WTC11 (cell line): Measurements from ENCODE around the gene INPP5K. TPM values are rescaled to one million over a fixed set of nuclear protein-coding genes. Genes with fewer than 3 reads are reported as not detected.
A peak's percentile ranks its signal among the peaks of the same experiment; 100 is the strongest.

Experiments
- ATAC-seq: fragments of 200-7000 bp; cut with Tn5 transposase; 2 replicates; pipeline ENCODE4 v1.10.0; 2021; ENCODE audit warnings: mild to moderate bottlenecking, moderate library complexity
- CTCF ChIA-PET: fragments of 300-600 bp; sonication (Branson Sonifier 250); formaldehyde crosslinking; loops from one replicate; lab custom pipeline; 2021; ENCODE audit warnings: antibody characterized with exemption; lab: Charles Lee
- POLR2A ChIA-PET: fragments of 350-600 bp; sonication (Branson Sonifier 250); formaldehyde crosslinking; loops from one replicate; lab custom pipeline; 2021; ENCODE audit warnings: antibody characterized with exemption; lab: Charles Lee
- DNase-seq: peaks from one replicate; pipeline ENCODE4 v3.0.0; 2021; ENCODE audit warnings: low spot score
- H3K27ac Mint-ChIP-seq: 2 replicates; pipeline ENCODE4 v1.8.0; 2021; ENCODE audit warnings: mixed read lengths
- H3K27me3 Mint-ChIP-seq: 2 replicates; pipeline ENCODE4 v1.8.0; 2021; ENCODE audit warnings: low read depth, mild to moderate bottlenecking, moderate library complexity, mixed read lengths
- H3K36me3 Mint-ChIP-seq: 2 replicates; pipeline ENCODE4 v1.8.0; 2021; ENCODE audit warnings: mixed read lengths
- H3K4me1 Mint-ChIP-seq: 2 replicates; pipeline ENCODE4 v1.8.0; 2022; ENCODE audit warnings: mixed read lengths
- H3K4me3 Mint-ChIP-seq: 2 replicates; pipeline ENCODE4 v1.8.0; 2021; ENCODE audit warnings: mild to moderate bottlenecking, moderate library complexity, mixed read lengths
- H3K9me3 Mint-ChIP-seq: 2 replicates; pipeline ENCODE4 v1.8.0; 2021; ENCODE audit warnings: mixed read lengths
- ARID4B ChIP-seq: sonication (generic); formaldehyde crosslinking; IDR thresholded peaks from 2 replicates; pipeline ENCODE4 v1.8.0; 2023; ENCODE audit warnings: missing genetic modification reagents, mild to moderate bottlenecking, borderline replicate concordance
- CREB1 ChIP-seq: sonication (generic); formaldehyde crosslinking; IDR thresholded peaks from 2 replicates; pipeline ENCODE4 v1.8.0; 2023; ENCODE audit warnings: mild to moderate bottlenecking, missing genetic modification reagents
- E2F5 ChIP-seq: sonication (generic); formaldehyde crosslinking; IDR thresholded peaks from 2 replicates; pipeline ENCODE4 v1.8.1; 2022; ENCODE audit warnings: mild to moderate bottlenecking, moderate library complexity, missing genetic modification reagents
- ETV6 ChIP-seq: sonication (generic); formaldehyde crosslinking; IDR thresholded peaks from 2 replicates; pipeline ENCODE4 v1.8.1; 2022; ENCODE audit warnings: mild to moderate bottlenecking, missing genetic modification reagents
- FOXJ3 ChIP-seq: sonication (generic); formaldehyde crosslinking; IDR thresholded peaks from 2 replicates; pipeline ENCODE4 v1.9.0; 2021; ENCODE audit warnings: missing genetic modification reagents, mild to moderate bottlenecking, borderline replicate concordance
- IRF2 ChIP-seq: sonication (generic); formaldehyde crosslinking; IDR thresholded peaks from 2 replicates; pipeline ENCODE4 v1.8.0; 2022; ENCODE audit warnings: low read depth, missing genetic modification reagents, borderline replicate concordance
- KAT7 ChIP-seq: sonication (generic); formaldehyde crosslinking; IDR thresholded peaks from 2 replicates; pipeline ENCODE4 v1.8.1; 2023; ENCODE audit warnings: missing genetic modification reagents, mild to moderate bottlenecking, borderline replicate concordance
- MXD4 ChIP-seq: fragments of 250-450 bp; sonication (Bioruptor Pico); IDR thresholded peaks from 2 replicates; pipeline ENCODE4 v1.8.0; 2021; ENCODE audit warnings: mild to moderate bottlenecking, moderate library complexity, borderline replicate concordance
- NR2C2 ChIP-seq: sonication (generic); formaldehyde crosslinking; IDR thresholded peaks from 2 replicates; pipeline ENCODE4 v1.8.0; 2022; ENCODE audit warnings: mild to moderate bottlenecking, missing genetic modification reagents
- SP1 ChIP-seq: sonication (generic); formaldehyde crosslinking; conservative IDR thresholded peaks from 2 replicates; pipeline ENCODE4 v1.8.1; 2022; ENCODE audit warnings: missing genetic modification reagents
- TEAD1 ChIP-seq: sonication (generic); formaldehyde crosslinking; IDR thresholded peaks from 2 replicates; pipeline ENCODE4 v1.8.0; 2022; ENCODE audit warnings: mild to moderate bottlenecking, missing genetic modification reagents
- TP53 ChIP-seq: sonication (generic); formaldehyde crosslinking; IDR thresholded peaks from 2 replicates; pipeline ENCODE4 v1.8.1; 2023; ENCODE audit warnings: mild to moderate bottlenecking, missing genetic modification reagents
- USF1 ChIP-seq: sonication (generic); formaldehyde crosslinking; IDR thresholded peaks from 2 replicates; pipeline ENCODE4 v1.8.0; 2022; ENCODE audit warnings: mild to moderate bottlenecking, missing genetic modification reagents
- ZBTB21 ChIP-seq: sonication (generic); formaldehyde crosslinking; IDR thresholded peaks from 2 replicates; pipeline ENCODE4 v1.8.1; 2023; ENCODE audit warnings: mild to moderate bottlenecking, missing genetic modification reagents, borderline replicate concordance
- ZNF121 ChIP-seq: sonication (generic); formaldehyde crosslinking; IDR thresholded peaks from 2 replicates; pipeline ENCODE4 v1.8.0; 2023; ENCODE audit warnings: missing genetic modification reagents
- ZNF138 ChIP-seq: sonication (generic); formaldehyde crosslinking; conservative IDR thresholded peaks from 2 replicates; pipeline ENCODE4 v1.8.1; 2022; ENCODE audit warnings: mild to moderate bottlenecking, moderate library complexity, missing genetic modification reagents
- ZNF416 ChIP-seq: fragments of 250-450 bp; sonication (Bioruptor Pico); IDR thresholded peaks from 2 replicates; pipeline ENCODE4 v1.9.0; 2021; ENCODE audit warnings: mild to moderate bottlenecking, inconsistent platforms
- ZNF532 ChIP-seq: fragments of 250-450 bp; sonication (Bioruptor Pico); IDR thresholded peaks from 2 replicates; pipeline ENCODE4 v1.9.0; 2021; ENCODE audit warnings: mild to moderate bottlenecking, borderline replicate concordance
- total RNA-seq: library from RNA; stranded (reverse); gene quantifications from 3 replicates; pipeline ENCODE4 v1.2.3, GENCODE V29; 2021
- TF ChIP-seq, protein P1 (sequence below): sonication (generic); formaldehyde crosslinking; IDR thresholded peaks from 2 replicates; pipeline ENCODE4 v1.8.0; 2022; ENCODE audit warnings: mild to moderate bottlenecking, missing genetic modification reagents

INPP5K gene
- total RNA-seq, 1 experiment from 2014 or later, result 26.8 TPM

- TF ChIP-seq E2F5 (0 out of 2 replicates have a peak, but pooled peaks have one; percentile 38), ZNF138 (CRISPR knock-in tag) (no peak), IRF2 (CRISPR knock-in tag) (no peak), MXD4 (CRISPR knock-in tag) (no peak), ARID4B (CRISPR knock-in tag) (peak; percentile 20; the same call in 1 of the 2 replicates), ZNF121 (no peak), FOXJ3 (CRISPR knock-in tag) (no peak), TEAD1 (peak; percentile 46; the same call in 1 of the 2 replicates), TP53 (CRISPR knock-in tag) (no peak), USF1 (CRISPR knock-in tag) (no peak), CREB1 (no peak)
Observed at GRCh38 chr17:1487939-1488825, 28.2 kb downstream of the INPP5K start (continued).

DNA sequence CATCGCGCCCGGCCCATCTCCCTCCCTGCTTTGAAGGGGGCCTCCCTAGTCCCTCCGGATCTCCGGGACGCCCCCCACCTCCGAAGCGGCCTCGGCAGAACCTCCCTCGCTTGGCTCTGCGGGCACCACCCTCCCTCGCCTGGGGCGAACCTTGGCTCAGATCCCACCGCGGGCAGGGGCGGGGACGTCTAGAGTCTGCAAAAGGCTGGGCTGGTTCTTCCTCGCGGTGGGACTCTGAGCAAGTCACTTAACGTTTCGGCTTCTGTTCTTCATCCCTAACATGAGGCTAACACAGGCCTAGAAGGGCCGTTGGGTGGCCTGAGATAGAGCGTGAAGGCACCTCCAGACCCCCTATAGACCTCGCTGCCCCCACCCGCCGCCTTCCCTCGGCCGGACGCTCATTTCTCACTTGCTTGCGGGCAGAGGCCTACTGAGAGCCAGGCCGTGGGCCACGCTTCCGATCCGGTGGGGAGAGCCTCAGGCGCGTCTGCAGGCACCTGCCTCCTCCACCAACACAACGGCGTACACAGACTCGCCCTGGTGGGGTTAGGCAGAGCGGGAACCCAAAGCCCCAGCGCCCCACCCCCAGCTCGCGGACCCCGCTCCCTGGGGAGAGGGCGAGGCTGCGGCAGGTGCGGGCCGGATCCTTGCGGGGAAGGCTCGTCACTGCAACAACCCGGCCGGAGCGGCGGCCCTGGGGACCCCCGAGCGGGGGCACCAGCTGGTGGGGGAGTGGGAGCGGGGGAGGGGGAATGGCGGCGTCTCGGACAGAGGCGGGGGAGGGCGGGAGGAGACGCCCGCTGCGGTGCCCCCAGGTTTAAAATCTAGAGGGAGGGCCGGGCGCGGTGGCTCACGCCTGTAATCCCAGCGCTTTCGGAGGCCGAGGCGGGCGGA, 29.4 kb downstream of the INPP5K start:
- peak overlapping the region; percentile 73; the same call in 1 of the 2 replicates for H3K27ac Mint-ChIP-seq
- peaks cover 34% of the 10 kb centered on the region for H3K4me1 Mint-ChIP-seq
- peak overlapping the region; percentile 82 for H3K4me3 Mint-ChIP-seq

More for the DNA sequence above, 29.4 kb downstream of the INPP5K start:
- ATAC-seq, result no peak
- peaks cover 11% of the 10 kb centered on the region for H3K27me3 Mint-ChIP-seq
- peak; percentile 64 for DNase-seq
- no peaks in the 10 kb centered on the region for H3K9me3 Mint-ChIP-seq
- no peak for TF ChIP-seq ZNF532
- peak; percentile 48; the same call in 1 of the 2 replicates for TF ChIP-seq KAT7
- TF ChIP-seq NR2C2 (CRISPR knock-in tag), result no peak
- 0 out of 2 replicates have a peak, but pooled peaks have one; percentile 19 for TF ChIP-seq ETV6
- no peak for TF ChIP-seq ZBTB21 (CRISPR knock-in tag)
- TF ChIP-seq E2F5, result no peak
- TF ChIP-seq, protein P1, sequence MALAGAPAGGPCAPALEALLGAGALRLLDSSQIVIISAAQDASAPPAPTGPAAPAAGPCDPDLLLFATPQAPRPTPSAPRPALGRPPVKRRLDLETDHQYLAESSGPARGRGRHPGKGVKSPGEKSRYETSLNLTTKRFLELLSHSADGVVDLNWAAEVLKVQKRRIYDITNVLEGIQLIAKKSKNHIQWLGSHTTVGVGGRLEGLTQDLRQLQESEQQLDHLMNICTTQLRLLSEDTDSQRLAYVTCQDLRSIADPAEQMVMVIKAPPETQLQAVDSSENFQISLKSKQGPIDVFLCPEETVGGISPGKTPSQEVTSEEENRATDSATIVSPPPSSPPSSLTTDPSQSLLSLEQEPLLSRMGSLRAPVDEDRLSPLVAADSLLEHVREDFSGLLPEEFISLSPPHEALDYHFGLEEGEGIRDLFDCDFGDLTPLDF (CRISPR knock-in tag), result no peak
- TF ChIP-seq SP1 (CRISPR knock-in tag), result no peak
- TF ChIP-seq ZNF416, result 0 out of 2 replicates have a peak, but pooled peaks have one; percentile 8
- ChIA-PET CTCF (interaction anchor here (0.5 to 3.8 kb wide), 9 partner anchors 25 to 213 kb away, joined by 3 to 20 read pairs (median 4); partner anchors contain the start of genes INPP5K and RILP), POLR2A (interaction anchor here (0.7 to 1.7 kb wide), 2 partner anchors 29 to 36 kb away, joined by 4 to 9 read pairs; partner anchors contain the start of gene INPP5K)
- peaks cover 9% of the 10 kb centered on the region for H3K36me3 Mint-ChIP-seq
